ENCODE data around the gene GPR78. TPM values are rescaled to one million over a fixed set of nuclear protein-coding genes. Genes with fewer than 3 reads are reported as not detected.

Gene GPR78
- polyA plus RNA-seq, 1 of the 3 experiments (the other 2 are of a cell fraction): not detected

- no peak overlapping the region for H3K4me3 ChIP-seq (ENCODE audit: low read depth in 2 of 2, low read length in 1 of 2)
- no peaks in the 10 kb centered on the region for H3K9me2 ChIP-seq
- TF ChIP-seq MXI1 (IDR thresholded peaks at IDR 0.05; ENCODE audit: low read depth, low read length) (no peak), MEF2A (IDR thresholded peaks at IDR 0.05; ENCODE audit: borderline replicate concordance, low read depth) (no peak), JUND (IDR thresholded peaks at IDR 0.05) (no peak), FOXJ3 (CRISPR knock-in tag; IDR thresholded peaks at IDR 0.05) (no peak), CHD2 (IDR thresholded peaks at IDR 0.05; ENCODE audit: low read length, partially characterized antibody) (no peak), NFIC (IDR thresholded peaks at IDR 0.05; ENCODE audit: borderline replicate concordance) (no peak), POLR2AphosphoS5 (IDR thresholded peaks at IDR 0.05; ENCODE audit: low read depth, low read length) (no peak), EZH2phosphoT487 (IDR thresholded peaks at IDR 0.05; ENCODE audit: borderline replicate concordance, low read depth) (no peak), TEAD4 (IDR thresholded peaks at IDR 0.05; ENCODE audit: borderline replicate concordance, insufficient read depth) (no peak), RAD21 (IDR thresholded peaks at IDR 0.05; ENCODE audit: low read length) (no peak), RXRA (IDR thresholded peaks at IDR 0.05; ENCODE audit: borderline replicate concordance, low read depth) (no peak), TAF1 (IDR thresholded peaks at IDR 0.05; ENCODE audit: borderline replicate concordance, low read depth, low read length) (no peak), USF1 (IDR thresholded peaks at IDR 0.05; ENCODE audit: borderline replicate concordance, low read depth) (no peak)
- TF ChIP-seq, protein P1, sequence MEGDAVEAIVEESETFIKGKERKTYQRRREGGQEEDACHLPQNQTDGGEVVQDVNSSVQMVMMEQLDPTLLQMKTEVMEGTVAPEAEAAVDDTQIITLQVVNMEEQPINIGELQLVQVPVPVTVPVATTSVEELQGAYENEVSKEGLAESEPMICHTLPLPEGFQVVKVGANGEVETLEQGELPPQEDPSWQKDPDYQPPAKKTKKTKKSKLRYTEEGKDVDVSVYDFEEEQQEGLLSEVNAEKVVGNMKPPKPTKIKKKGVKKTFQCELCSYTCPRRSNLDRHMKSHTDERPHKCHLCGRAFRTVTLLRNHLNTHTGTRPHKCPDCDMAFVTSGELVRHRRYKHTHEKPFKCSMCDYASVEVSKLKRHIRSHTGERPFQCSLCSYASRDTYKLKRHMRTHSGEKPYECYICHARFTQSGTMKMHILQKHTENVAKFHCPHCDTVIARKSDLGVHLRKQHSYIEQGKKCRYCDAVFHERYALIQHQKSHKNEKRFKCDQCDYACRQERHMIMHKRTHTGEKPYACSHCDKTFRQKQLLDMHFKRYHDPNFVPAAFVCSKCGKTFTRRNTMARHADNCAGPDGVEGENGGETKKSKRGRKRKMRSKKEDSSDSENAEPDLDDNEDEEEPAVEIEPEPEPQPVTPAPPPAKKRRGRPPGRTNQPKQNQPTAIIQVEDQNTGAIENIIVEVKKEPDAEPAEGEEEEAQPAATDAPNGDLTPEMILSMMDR (IDR thresholded peaks at IDR 0.05): no peak
- TF ChIP-seq, protein P2, sequence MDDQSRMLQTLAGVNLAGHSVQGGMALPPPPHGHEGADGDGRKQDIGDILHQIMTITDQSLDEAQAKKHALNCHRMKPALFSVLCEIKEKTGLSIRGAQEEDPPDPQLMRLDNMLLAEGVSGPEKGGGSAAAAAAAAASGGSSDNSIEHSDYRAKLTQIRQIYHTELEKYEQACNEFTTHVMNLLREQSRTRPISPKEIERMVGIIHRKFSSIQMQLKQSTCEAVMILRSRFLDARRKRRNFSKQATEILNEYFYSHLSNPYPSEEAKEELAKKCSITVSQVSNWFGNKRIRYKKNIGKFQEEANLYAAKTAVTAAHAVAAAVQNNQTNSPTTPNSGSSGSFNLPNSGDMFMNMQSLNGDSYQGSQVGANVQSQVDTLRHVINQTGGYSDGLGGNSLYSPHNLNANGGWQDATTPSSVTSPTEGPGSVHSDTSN (IDR thresholded peaks at IDR 0.05): no peak
- TF ChIP-seq, protein P3, sequence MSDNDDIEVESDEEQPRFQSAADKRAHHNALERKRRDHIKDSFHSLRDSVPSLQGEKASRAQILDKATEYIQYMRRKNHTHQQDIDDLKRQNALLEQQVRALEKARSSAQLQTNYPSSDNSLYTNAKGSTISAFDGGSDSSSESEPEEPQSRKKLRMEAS (IDR thresholded peaks at IDR 0.05; ENCODE audit: low read depth): no peak
- no peaks in the 10 kb centered on the region for H3F3A ChIP-seq (replicated peaks; ENCODE audit: insufficient read depth)
- no peak for DNase-seq
- POLR2A ChIA-PET: no interaction called here
- H3K4me2 ChIP-seq: no peak overlapping the region
- H3K27ac ChIP-seq (ENCODE audit: low read depth in 2 of 2, low read length in 1 of 2): no peak overlapping the region
- H3K79me2 ChIP-seq (ENCODE audit: insufficient read depth): no peaks in the 10 kb centered on the region
- H3K27me3 ChIP-seq (ENCODE audit: insufficient read depth): no peaks in the 10 kb centered on the region; the same call in 1 of the 2 replicates
- no peaks in the 10 kb centered on the region for H3K36me3 ChIP-seq (replicated peaks in 1 of 2; ENCODE audit: control insufficient read depth in 1 of 2, insufficient read depth in 2 of 2, low read length in 1 of 2)
- no peaks in the 10 kb centered on the region for H4K20me1 ChIP-seq (ENCODE audit: insufficient read depth)
- no peak overlapping the region for H2AFZ ChIP-seq (ENCODE audit: low read depth)
- peaks cover 0 to 4% of the 10 kb centered on the region in 2 experiments; a peak in 1 of 4 replicates for H3K4me1 ChIP-seq (ENCODE audit: control insufficient read depth in 1 of 2, insufficient read depth in 2 of 2, low read depth in 1 of 2, low read length in 1 of 2)
- CTCF ChIA-PET: no interaction called here
- 37% methylated on average over 3 of the region's 3 CpGs for WGBS (ENCODE audit: low lambda C conversion rate)
- no peaks in the 10 kb centered on the region for H3K9me3 ChIP-seq
- H3K9ac ChIP-seq: no peak overlapping the region
These were observed 1.5 kb upstream of the GPR78 start for GRCh38 chr4:8578717-8579116.

Data from SK-N-SH (cell line).